IMR-90 (cell line): Measurements from ENCODE around the gene PSMD6. TPM values are rescaled to one million over a fixed set of nuclear protein-coding genes. Genes with fewer than 3 reads are reported as not detected.
A peak's percentile ranks its signal among the peaks of the same experiment; 100 is the strongest.

ENCODE experiments used
- ATAC-seq: fragments of 200-7000 bp; cut with Tn5 transposase; 2 replicates; pipeline ENCODE4 v1.9.1; 2020; ENCODE audit warnings: low read depth, mild to moderate bottlenecking, moderate library complexity
- BruUV-seq: library from RNA; stranded (reverse); fragments of 400-500 nt; replicated peaks from 2 replicates; lab custom pipeline; 2021; lab: Mats Ljungman, UMichigan
- CTCF ChIA-PET: fragments of 300-600 bp; formaldehyde crosslinking; extraction: SDS; loops from one replicate; lab custom pipeline; 2021; ENCODE audit warnings: antibody characterized with exemption; lab: Yijun Ruan, JAX
- POLR2A ChIA-PET: fragments of 300-600 bp; sonication (Branson Sonifier 250); formaldehyde crosslinking; loops from one replicate; lab custom pipeline; 2022; ENCODE audit warnings: antibody characterized with exemption; ENCODE audit not compliant: unreplicated experiment; lab: Charles Lee
- DNase-seq: peaks from one replicate; pipeline ENCODE4 v3.0.0; 2013
- H2AFZ ChIP-seq: replicated peaks from 2 replicates; pipeline ENCODE3; 2013; ENCODE audit warnings: low read length, mild to moderate bottlenecking; ENCODE audit not compliant: poor library complexity
- H2AK5ac ChIP-seq: 2 replicates; pipeline ENCODE4 v1.6.1; 2013; ENCODE audit warnings: low read depth, low read length, inconsistent platforms
- H2AK9ac ChIP-seq: replicated peaks from 2 replicates; pipeline ENCODE3; 2013; ENCODE audit warnings: mild to moderate bottlenecking, low read depth, low read length, moderate library complexity; ENCODE audit not compliant: poor library complexity
- H2BK120ac ChIP-seq: 2 replicates; pipeline ENCODE4 v1.6.1; 2013; ENCODE audit warnings: low read depth, low read length, inconsistent platforms
- H2BK15ac ChIP-seq: 3 replicates; pipeline ENCODE4 v1.6.1; 2013; ENCODE audit warnings: low read depth, low read length, inconsistent platforms
- H2BK20ac ChIP-seq: 2 replicates; pipeline ENCODE4 v1.6.1; 2013; ENCODE audit warnings: low read depth, mild to moderate bottlenecking, inconsistent platforms, low read length, moderate library complexity
- H2BK5ac ChIP-seq: 2 replicates; pipeline ENCODE4 v1.6.1; 2013; ENCODE audit warnings: mild to moderate bottlenecking, low read depth, low read length, inconsistent platforms; ENCODE audit not compliant: poor library complexity, severe bottlenecking
- H3K14ac ChIP-seq: replicated peaks from 2 replicates; pipeline ENCODE4 v1.6.1; 2013; ENCODE audit warnings: low read depth, low read length, inconsistent platforms
- H3K18ac ChIP-seq: 2 replicates; pipeline ENCODE4 v1.6.1; 2013; ENCODE audit warnings: low read depth, low read length, control low read depth
- H3K23ac ChIP-seq: 2 replicates; pipeline ENCODE4 v1.6.1; 2013; ENCODE audit warnings: low read depth, low read length, inconsistent platforms
- H3K27ac ChIP-seq: 2 replicates; pipeline ENCODE4 v1.5.1; 2013; ENCODE audit warnings: mild to moderate bottlenecking, control low read depth, low read length; ENCODE audit not compliant: insufficient read depth
- H3K27me3 ChIP-seq: 2 replicates; pipeline ENCODE4 v1.6.1; 2013; ENCODE audit warnings: low read length; ENCODE audit not compliant: control insufficient read depth, insufficient read depth
- H3K36me3 ChIP-seq: 2 replicates; pipeline ENCODE4 v1.6.1; 2013; ENCODE audit warnings: low read length, mixed read lengths; ENCODE audit not compliant: control insufficient read depth, insufficient read depth
- H3K4ac ChIP-seq: 2 replicates; pipeline ENCODE4 v1.6.1; 2013; ENCODE audit warnings: low read depth, low read length, inconsistent platforms
- H3K4me1 ChIP-seq: 2 replicates; pipeline ENCODE4 v1.6.1; 2013; ENCODE audit warnings: low read length, mixed read lengths; ENCODE audit not compliant: control insufficient read depth, insufficient read depth
- H3K4me2 ChIP-seq: 2 replicates; pipeline ENCODE4 v1.6.1; 2013; ENCODE audit warnings: low read depth, mild to moderate bottlenecking, control low read depth, low read length, moderate library complexity
- H3K4me3 ChIP-seq: 2 replicates; pipeline ENCODE4 v1.5.1; 2013; ENCODE audit warnings: low read depth, mild to moderate bottlenecking, control low read depth, low read length, moderate library complexity; ENCODE audit not compliant: insufficient read depth
- H3K56ac ChIP-seq: 2 replicates; pipeline ENCODE4 v1.6.1; 2013; ENCODE audit warnings: low read length, inconsistent platforms; ENCODE audit not compliant: insufficient read depth; ENCODE audit errors: extremely low read depth
- H3K79me1 ChIP-seq, 2 experiments: 2 replicates each; pipeline ENCODE4 v1.6.1; 2013; ENCODE audit warnings: low read length in 2 of 2, inconsistent platforms in 1 of 2, low read depth in 1 of 2
- H3K9ac ChIP-seq: 2 replicates; pipeline ENCODE4 v1.6.1; 2013; ENCODE audit warnings: low read depth, low read length, control low read depth
- H3K9me1 ChIP-seq: 2 replicates; pipeline ENCODE4 v1.6.1; 2013; ENCODE audit warnings: low read length, inconsistent platforms; ENCODE audit not compliant: insufficient read depth
- H3K9me3 ChIP-seq: 2 replicates; pipeline ENCODE4 v1.6.1; 2013; ENCODE audit warnings: low read length; ENCODE audit not compliant: control insufficient read depth, insufficient read depth
- H4K20me1 ChIP-seq: 2 replicates; pipeline ENCODE4 v1.6.1; 2013; ENCODE audit warnings: low read length, inconsistent platforms; ENCODE audit not compliant: insufficient read depth
- H4K5ac ChIP-seq: 2 replicates; pipeline ENCODE4 v1.6.1; 2013; ENCODE audit warnings: mild to moderate bottlenecking, low read depth, low read length, control low read depth
- H4K8ac ChIP-seq, 2 experiments: 2 replicates each; pipeline ENCODE4 v1.6.1; 2013; ENCODE audit warnings: low read depth in 2 of 2, low read length in 2 of 2, control low read depth in 1 of 2, inconsistent platforms in 1 of 2
- H4K91ac ChIP-seq: 2 replicates; pipeline ENCODE4 v1.6.1; 2013; ENCODE audit warnings: low read depth, low read length, inconsistent platforms; ENCODE audit not compliant: insufficient read depth
- BHLHE40 ChIP-seq: fragments of 150-350 bp; IDR thresholded peaks from 2 replicates; pipeline ENCODE4 v1.6.1; 2016; ENCODE audit warnings: mild to moderate bottlenecking, low read depth, low read length
- MXI1 ChIP-seq: IDR thresholded peaks from 2 replicates; pipeline ENCODE4 v1.6.1; 2012; ENCODE audit warnings: low read depth, mild to moderate bottlenecking, low read length, moderate library complexity, borderline replicate concordance
- NFE2L2 ChIP-seq: fragments of 150-350 bp; IDR thresholded peaks from 2 replicates; pipeline ENCODE4 v1.6.1; 2016; ENCODE audit warnings: low read depth, mild to moderate bottlenecking, low read length
- POLR2A ChIP-seq: IDR thresholded peaks from 2 replicates; pipeline ENCODE4 v1.6.1; 2012; ENCODE audit warnings: mild to moderate bottlenecking, low read depth, low read length
- WGBS, 2 experiments: methylation state at CpG; one replicate each; pipeline versions ENCODE4 v1.1.5 to v1.1.7; 2013; ENCODE audit warnings: missing lambda C conversion rate in 2 of 2; ENCODE audit not compliant: insufficient read length in 1 of 2; ENCODE audit errors: extremely low coverage in 2 of 2; 5-methylcytosine and 5-hydroxymethylcytosine counted together
- dilution Hi-C: fragments of 300-500 bp; cut with HindIII; formaldehyde crosslinking; loops from one replicate; pipeline ENCODE4 v1.14.3; 2018; ENCODE audit warnings: low sequenced_read_pairs; ENCODE audit not compliant: unreplicated experiment
- in situ Hi-C: fragments of 300-500 bp; cut with MboI; formaldehyde crosslinking; loops from 3 replicates; pipeline ENCODE4 v1.14.3; 2019; ENCODE audit warnings: low sequenced_read_pairs, inconsistent platforms, mixed read lengths
- intact Hi-C: fragments of 100-400 bp; cut with micrococcal nuclease; formaldehyde crosslinking; loops from 2 replicates; pipeline ENCODE4 v1.10.0; 2022
- polyA plus RNA-seq, 3 experiments: library from polyadenylated mRNA; depleted of rRNA; stranded (reverse); fragments of >200 nt; gene quantifications; 2 replicates each; pipeline ENCODE4 v1.2.3, GENCODE V29; 2012; ENCODE audit warnings: low replicate concordance in 1 of 3
- total RNA-seq: library from RNA; depleted of rRNA; stranded (reverse); fragments of >200 nt; gene quantifications from 2 replicates; pipeline ENCODE4 v1.2.3, GENCODE V29; 2012
- TF ChIP-seq, protein P1 (sequence below): conservative IDR thresholded peaks from 2 replicates; pipeline ENCODE4 v1.5.1; 2012; ENCODE audit warnings: mild to moderate bottlenecking, low read depth, low read length, improper control_type of control experiment

Gene PSMD6
- total and polyA plus RNA-seq, 2 of the 4 experiments (the other 2 are of a cell fraction), result 86.6 to 91.8 TPM

- no peak for TF ChIP-seq NFE2L2
Observed at GRCh38 chr3:63976161-63976871, 47.0 kb downstream of the PSMD6 start (continued).

GRCh38 chr3:63975723-63976122 lies 47.6 kb downstream of the PSMD6 start:
- peak overlapping the region; percentile 29; the same call in 1 of the 3 replicates for H2BK15ac ChIP-seq
- H3K4ac ChIP-seq, result peak overlapping the region; percentile 34
- H2BK120ac ChIP-seq, result peak overlapping the region; percentile 69
- intact Hi-C loops, result loop anchor here (5.0 kb wide), 1 partner anchor 113 kb away; the partner anchor contains the start of genes ATXN7 and THOC7
- H4K8ac ChIP-seq, result peak overlapping the region; percentile 6 to 20; a peak in 3 of 4 replicates
- dilution Hi-C loops, result no loop called here
- H3K27me3 ChIP-seq, result no peaks in the 10 kb centered on the region
- peaks cover 22% of the 10 kb centered on the region for H3K4me1 ChIP-seq
- H3K9me1 ChIP-seq, result peaks cover 23% of the 10 kb centered on the region
- peak overlapping the region; percentile 51 for H3K4me2 ChIP-seq
- CTCF ChIA-PET, result interaction anchor here (0.6 to 2.4 kb wide), 3 partner anchors 9 to 48 kb away, joined by 3 to 11 read pairs (median 3); partner anchors contain the start of gene PSMD6
- H2AK9ac ChIP-seq, result no peak overlapping the region
- no peak for ATAC-seq
- no peaks in the 10 kb centered on the region for H3K9me3 ChIP-seq
- in situ Hi-C loops, result loop anchor here (25.0 kb wide), 1 partner anchor 1363 kb away; no protein-coding TSS in a partner anchor
- H3K14ac ChIP-seq, result peak overlapping the region; percentile 48
- WGBS, 2 experiments, result 58% methylated on average over 2 of the region's 3 CpGs; no CpG with 5 or more reads in 1 of the 2 experiments
- BruUV-seq, result no TSS peak
- H3K4me3 ChIP-seq, result no peak overlapping the region
- peak overlapping the region; percentile 72 for H2BK20ac ChIP-seq
- peak overlapping the region; percentile 30 for H2AK5ac ChIP-seq
- H3K79me1 ChIP-seq, result peaks cover 66 to 83% of the 10 kb centered on the region in 2 experiments
- 0 out of 2 replicates have a peak overlapping the region, but pooled peaks have one; percentile 1 for H3K9ac ChIP-seq
- peak overlapping the region; percentile 30 for H4K91ac ChIP-seq
- peaks cover 14% of the 10 kb centered on the region for H3K36me3 ChIP-seq
- peak overlapping the region; percentile 48; the same call in 1 of the 2 replicates for H3K23ac ChIP-seq
- TF ChIP-seq, protein P1, sequence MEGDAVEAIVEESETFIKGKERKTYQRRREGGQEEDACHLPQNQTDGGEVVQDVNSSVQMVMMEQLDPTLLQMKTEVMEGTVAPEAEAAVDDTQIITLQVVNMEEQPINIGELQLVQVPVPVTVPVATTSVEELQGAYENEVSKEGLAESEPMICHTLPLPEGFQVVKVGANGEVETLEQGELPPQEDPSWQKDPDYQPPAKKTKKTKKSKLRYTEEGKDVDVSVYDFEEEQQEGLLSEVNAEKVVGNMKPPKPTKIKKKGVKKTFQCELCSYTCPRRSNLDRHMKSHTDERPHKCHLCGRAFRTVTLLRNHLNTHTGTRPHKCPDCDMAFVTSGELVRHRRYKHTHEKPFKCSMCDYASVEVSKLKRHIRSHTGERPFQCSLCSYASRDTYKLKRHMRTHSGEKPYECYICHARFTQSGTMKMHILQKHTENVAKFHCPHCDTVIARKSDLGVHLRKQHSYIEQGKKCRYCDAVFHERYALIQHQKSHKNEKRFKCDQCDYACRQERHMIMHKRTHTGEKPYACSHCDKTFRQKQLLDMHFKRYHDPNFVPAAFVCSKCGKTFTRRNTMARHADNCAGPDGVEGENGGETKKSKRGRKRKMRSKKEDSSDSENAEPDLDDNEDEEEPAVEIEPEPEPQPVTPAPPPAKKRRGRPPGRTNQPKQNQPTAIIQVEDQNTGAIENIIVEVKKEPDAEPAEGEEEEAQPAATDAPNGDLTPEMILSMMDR, result no peak
- TF ChIP-seq MXI1 (no peak), BHLHE40 (no peak), POLR2A (no peak)
- peaks cover 19% of the 10 kb centered on the region; the same call in 1 of the 2 replicates for H4K20me1 ChIP-seq
- DNase-seq, result no peak
- 0 out of 2 replicates have a peak overlapping the region, but pooled peaks have one; percentile 5 for H3K27ac ChIP-seq
- no peak overlapping the region; the same call in 1 of the 2 replicates for H4K5ac ChIP-seq
- POLR2A ChIA-PET, result no interaction called here
- peak overlapping the region; percentile 48 for H3K18ac ChIP-seq
- peak overlapping the region; percentile 51 for H2BK5ac ChIP-seq
- H3K56ac ChIP-seq, result no peak overlapping the region
- H2AFZ ChIP-seq, result no peak overlapping the region
